Measurements from ENCODE around the gene PTPN20.
"Not testable (repeated sequence)": the region's sequence is repeated elsewhere in the genome, so short reads cannot be mapped to it uniquely, and the experiment has no call there.

GRCh38 chr10:46967013-46967412 lies 55.8 kb downstream of the PTPN20 start:
- not testable (repeated sequence) for TF ChIP-seq CTCF, POLR2A (IDR thresholded peaks at IDR 0.05)

All from right lobe of liver (tissue), 4 donors.